IMR-90 (cell line): ENCODE results near the gene LDHB. TPM values are rescaled to one million over a fixed set of nuclear protein-coding genes. Genes with fewer than 3 reads are reported as not detected.

Source experiments
- ATAC-seq: fragments of 200-7000 bp; cut with Tn5 transposase; 2 replicates; pipeline ENCODE4 v1.9.1; 2020; ENCODE audit warnings: low read depth, mild to moderate bottlenecking, moderate library complexity
- BruUV-seq: library from RNA; stranded (reverse); fragments of 400-500 nt; replicated peaks from 2 replicates; lab custom pipeline; 2021; lab: Mats Ljungman, UMichigan
- CTCF ChIA-PET: fragments of 300-600 bp; formaldehyde crosslinking; extraction: SDS; loops from one replicate; lab custom pipeline; 2021; ENCODE audit warnings: antibody characterized with exemption; lab: Yijun Ruan, JAX
- POLR2A ChIA-PET: fragments of 300-600 bp; sonication (Branson Sonifier 250); formaldehyde crosslinking; loops from one replicate; lab custom pipeline; 2022; ENCODE audit warnings: antibody characterized with exemption; ENCODE audit not compliant: unreplicated experiment; lab: Charles Lee
- DNase-seq: peaks from one replicate; pipeline ENCODE4 v3.0.0; 2013
- H2AFZ ChIP-seq: replicated peaks from 2 replicates; pipeline ENCODE3; 2013; ENCODE audit warnings: low read length, mild to moderate bottlenecking; ENCODE audit not compliant: poor library complexity
- H2AK5ac ChIP-seq: 2 replicates; pipeline ENCODE4 v1.6.1; 2013; ENCODE audit warnings: low read depth, low read length, inconsistent platforms
- H2AK9ac ChIP-seq: replicated peaks from 2 replicates; pipeline ENCODE3; 2013; ENCODE audit warnings: mild to moderate bottlenecking, low read depth, low read length, moderate library complexity; ENCODE audit not compliant: poor library complexity
- H2BK120ac ChIP-seq: 2 replicates; pipeline ENCODE4 v1.6.1; 2013; ENCODE audit warnings: low read depth, low read length, inconsistent platforms
- H2BK15ac ChIP-seq: 3 replicates; pipeline ENCODE4 v1.6.1; 2013; ENCODE audit warnings: low read depth, low read length, inconsistent platforms
- H2BK20ac ChIP-seq: 2 replicates; pipeline ENCODE4 v1.6.1; 2013; ENCODE audit warnings: low read depth, mild to moderate bottlenecking, inconsistent platforms, low read length, moderate library complexity
- H2BK5ac ChIP-seq: 2 replicates; pipeline ENCODE4 v1.6.1; 2013; ENCODE audit warnings: mild to moderate bottlenecking, low read depth, low read length, inconsistent platforms; ENCODE audit not compliant: poor library complexity, severe bottlenecking
- H3K14ac ChIP-seq: replicated peaks from 2 replicates; pipeline ENCODE4 v1.6.1; 2013; ENCODE audit warnings: low read depth, low read length, inconsistent platforms
- H3K18ac ChIP-seq: 2 replicates; pipeline ENCODE4 v1.6.1; 2013; ENCODE audit warnings: low read depth, low read length, control low read depth
- H3K23ac ChIP-seq: 2 replicates; pipeline ENCODE4 v1.6.1; 2013; ENCODE audit warnings: low read depth, low read length, inconsistent platforms
- H3K27ac ChIP-seq: 2 replicates; pipeline ENCODE4 v1.5.1; 2013; ENCODE audit warnings: mild to moderate bottlenecking, control low read depth, low read length; ENCODE audit not compliant: insufficient read depth
- H3K27me3 ChIP-seq: 2 replicates; pipeline ENCODE4 v1.6.1; 2013; ENCODE audit warnings: low read length; ENCODE audit not compliant: control insufficient read depth, insufficient read depth
- H3K36me3 ChIP-seq: 2 replicates; pipeline ENCODE4 v1.6.1; 2013; ENCODE audit warnings: low read length, mixed read lengths; ENCODE audit not compliant: control insufficient read depth, insufficient read depth
- H3K4ac ChIP-seq: 2 replicates; pipeline ENCODE4 v1.6.1; 2013; ENCODE audit warnings: low read depth, low read length, inconsistent platforms
- H3K4me1 ChIP-seq: 2 replicates; pipeline ENCODE4 v1.6.1; 2013; ENCODE audit warnings: low read length, mixed read lengths; ENCODE audit not compliant: control insufficient read depth, insufficient read depth
- H3K4me2 ChIP-seq: 2 replicates; pipeline ENCODE4 v1.6.1; 2013; ENCODE audit warnings: low read depth, mild to moderate bottlenecking, control low read depth, low read length, moderate library complexity
- H3K4me3 ChIP-seq: 2 replicates; pipeline ENCODE4 v1.5.1; 2013; ENCODE audit warnings: low read depth, mild to moderate bottlenecking, control low read depth, low read length, moderate library complexity; ENCODE audit not compliant: insufficient read depth
- H3K56ac ChIP-seq: 2 replicates; pipeline ENCODE4 v1.6.1; 2013; ENCODE audit warnings: low read length, inconsistent platforms; ENCODE audit not compliant: insufficient read depth; ENCODE audit errors: extremely low read depth
- H3K79me1 ChIP-seq, 2 experiments: 2 replicates each; pipeline ENCODE4 v1.6.1; 2013; ENCODE audit warnings: low read length in 2 of 2, inconsistent platforms in 1 of 2, low read depth in 1 of 2
- H3K9ac ChIP-seq: 2 replicates; pipeline ENCODE4 v1.6.1; 2013; ENCODE audit warnings: low read depth, low read length, control low read depth
- H3K9me1 ChIP-seq: 2 replicates; pipeline ENCODE4 v1.6.1; 2013; ENCODE audit warnings: low read length, inconsistent platforms; ENCODE audit not compliant: insufficient read depth
- H3K9me3 ChIP-seq: 2 replicates; pipeline ENCODE4 v1.6.1; 2013; ENCODE audit warnings: low read length; ENCODE audit not compliant: control insufficient read depth, insufficient read depth
- H4K20me1 ChIP-seq: 2 replicates; pipeline ENCODE4 v1.6.1; 2013; ENCODE audit warnings: low read length, inconsistent platforms; ENCODE audit not compliant: insufficient read depth
- H4K5ac ChIP-seq: 2 replicates; pipeline ENCODE4 v1.6.1; 2013; ENCODE audit warnings: mild to moderate bottlenecking, low read depth, low read length, control low read depth
- H4K8ac ChIP-seq, 2 experiments: 2 replicates each; pipeline ENCODE4 v1.6.1; 2013; ENCODE audit warnings: low read depth in 2 of 2, low read length in 2 of 2, control low read depth in 1 of 2, inconsistent platforms in 1 of 2
- H4K91ac ChIP-seq: 2 replicates; pipeline ENCODE4 v1.6.1; 2013; ENCODE audit warnings: low read depth, low read length, inconsistent platforms; ENCODE audit not compliant: insufficient read depth
- BHLHE40 ChIP-seq: fragments of 150-350 bp; IDR thresholded peaks from 2 replicates; pipeline ENCODE4 v1.6.1; 2016; ENCODE audit warnings: mild to moderate bottlenecking, low read depth, low read length
- CEBPB ChIP-seq: IDR thresholded peaks from 2 replicates; pipeline ENCODE4 v1.6.1; 2012; ENCODE audit warnings: low read depth, low read length, improper control_type of control experiment
- CHD1 ChIP-seq: IDR thresholded peaks from 2 replicates; pipeline ENCODE4 v1.6.1; 2012; ENCODE audit warnings: low read depth, low read length, improper control_type of control experiment
- MAFK ChIP-seq: IDR thresholded peaks from 2 replicates; pipeline ENCODE4 v1.6.1; 2012; ENCODE audit warnings: low read depth, low read length, improper control_type of control experiment
- MAZ ChIP-seq: IDR thresholded peaks from 2 replicates; pipeline ENCODE4 v1.6.1; 2012; ENCODE audit warnings: low read depth, mild to moderate bottlenecking, low read length, improper control_type of control experiment, moderate library complexity, borderline replicate concordance
- MXI1 ChIP-seq: IDR thresholded peaks from 2 replicates; pipeline ENCODE4 v1.6.1; 2012; ENCODE audit warnings: low read depth, mild to moderate bottlenecking, low read length, moderate library complexity, borderline replicate concordance
- POLR2A ChIP-seq: IDR thresholded peaks from 2 replicates; pipeline ENCODE4 v1.6.1; 2012; ENCODE audit warnings: mild to moderate bottlenecking, low read depth, low read length
- RAD21 ChIP-seq: IDR thresholded peaks from 2 replicates; pipeline ENCODE4 v1.6.1; 2012; ENCODE audit warnings: low read length, improper control_type of control experiment
- RFX5 ChIP-seq: IDR thresholded peaks from 2 replicates; pipeline ENCODE4 v1.8.0; 2012; ENCODE audit warnings: low read depth, mild to moderate bottlenecking, low read length, moderate library complexity
- dilution Hi-C: fragments of 300-500 bp; cut with HindIII; formaldehyde crosslinking; loops from one replicate; pipeline ENCODE4 v1.14.3; 2018; ENCODE audit warnings: low sequenced_read_pairs; ENCODE audit not compliant: unreplicated experiment
- in situ Hi-C: fragments of 300-500 bp; cut with MboI; formaldehyde crosslinking; loops from 3 replicates; pipeline ENCODE4 v1.14.3; 2019; ENCODE audit warnings: low sequenced_read_pairs, inconsistent platforms, mixed read lengths
- intact Hi-C: fragments of 100-400 bp; cut with micrococcal nuclease; formaldehyde crosslinking; loops from 2 replicates; pipeline ENCODE4 v1.10.0; 2022
- polyA plus RNA-seq, 3 experiments: library from polyadenylated mRNA; depleted of rRNA; stranded (reverse); fragments of >200 nt; gene quantifications; 2 replicates each; pipeline ENCODE4 v1.2.3, GENCODE V29; 2012; ENCODE audit warnings: low replicate concordance in 1 of 3
- total RNA-seq: library from RNA; depleted of rRNA; stranded (reverse); fragments of >200 nt; gene quantifications from 2 replicates; pipeline ENCODE4 v1.2.3, GENCODE V29; 2012

Gene LDHB
- total and polyA plus RNA-seq, 2 of the 4 experiments (the other 2 are of a cell fraction): 623 to 630 TPM

- in situ Hi-C loops: loop anchor here (5.0 to 25.0 kb wide), 2 partner anchors 291 to 741 kb away; no protein-coding TSS in a partner anchor
- H3K9me1 ChIP-seq: no peaks in the 10 kb centered on the region
- DNase-seq: no peak
- H3K4me2 ChIP-seq: no peak overlapping the region
- H3K18ac ChIP-seq: no peak overlapping the region
- H4K91ac ChIP-seq: no peak overlapping the region
- H3K14ac ChIP-seq: no peak overlapping the region
- no peaks in the 10 kb centered on the region for H3K36me3 ChIP-seq
- no peak overlapping the region for H2BK120ac ChIP-seq
- H3K4me1 ChIP-seq: 0 out of 2 replicates have a peak, but pooled peaks cover 2% of the 10 kb centered on the region
- H2BK20ac ChIP-seq: no peak overlapping the region
- H3K9ac ChIP-seq: no peak overlapping the region
- POLR2A ChIA-PET: no interaction called here
- H3K27me3 ChIP-seq: no peaks in the 10 kb centered on the region
- H2AK5ac ChIP-seq: no peak overlapping the region
- H4K20me1 ChIP-seq: no peaks in the 10 kb centered on the region
- dilution Hi-C loops: no loop called here
- no peak overlapping the region for H2BK15ac ChIP-seq
- H4K8ac ChIP-seq: no peak overlapping the region
- TF ChIP-seq CEBPB (no peak), MAFK (no peak), BHLHE40 (no peak), CHD1 (no peak), RAD21 (no peak), RFX5 (no peak), MXI1 (no peak), POLR2A (no peak), MAZ (no peak)
- no peak overlapping the region for H2BK5ac ChIP-seq
- intact Hi-C loops: loop anchor here (1.0 kb wide), 1 partner anchor 323 kb away; no protein-coding TSS in a partner anchor
- H2AK9ac ChIP-seq: no peak overlapping the region
- no peak overlapping the region for H3K56ac ChIP-seq
- CTCF ChIA-PET: interaction anchor here (0.8 to 3.7 kb wide), 2 partner anchors 293 to 294 kb away, joined by 3 to 59 read pairs; no protein-coding TSS in a partner anchor
- no peaks in the 10 kb centered on the region for H3K9me3 ChIP-seq
- no peak overlapping the region for H2AFZ ChIP-seq
- H4K5ac ChIP-seq: no peak overlapping the region
- BruUV-seq: no TSS peak
- no peak overlapping the region for H3K23ac ChIP-seq
- H3K4ac ChIP-seq: no peak overlapping the region
- ATAC-seq: no peak
- H3K79me1 ChIP-seq: no peaks in the 10 kb centered on the region
- no peak overlapping the region for H3K4me3 ChIP-seq
- no peak overlapping the region for H3K27ac ChIP-seq
Measured at GRCh38 chr12:21696625-21697024, 39.0 kb upstream of the LDHB start.
